Lower lobe of right lung (tissue), 2 donors: ENCODE measurements around the gene TALDO1. TPM values are rescaled to one million over a fixed set of nuclear protein-coding genes. Genes with fewer than 3 reads are reported as not detected.

Source experiments
- ATAC-seq, 2 donors: fragments of 200-7000 bp; cut with Tn5 transposase; one replicate each; pipeline ENCODE4 v1.9.1; 2020 to 2022; ENCODE audit warnings: mild to moderate bottlenecking in 2 of 2, moderate library complexity in 2 of 2
- DNase-seq: peaks from one replicate; pipeline ENCODE4 v3.0.0-alpha.2; 2020
- H3K27ac ChIP-seq: fragments of 200-600 bp; one replicate; pipeline ENCODE4 v1.8.0; 2022
- H3K27me3 ChIP-seq: fragments of 200-600 bp; one replicate; pipeline ENCODE4 v1.8.0; 2022; ENCODE audit warnings: low read depth
- H3K36me3 ChIP-seq: fragments of 200-600 bp; one replicate; pipeline ENCODE4 v1.8.0; 2022; ENCODE audit warnings: mild to moderate bottlenecking
- H3K4me1 ChIP-seq: fragments of 200-600 bp; one replicate; pipeline ENCODE4 v1.8.0; 2022
- H3K4me3 ChIP-seq: fragments of 200-600 bp; one replicate; pipeline ENCODE4 v1.8.0; 2022; ENCODE audit warnings: mild to moderate bottlenecking
- H3K9me3 ChIP-seq: fragments of 200-600 bp; one replicate; pipeline ENCODE4 v1.8.0; 2022
- CTCF ChIP-seq: fragments of 200-600 bp; IDR thresholded peaks from one replicate; pipeline ENCODE4 v1.8.0; 2022; ENCODE audit warnings: antibody characterized with exemption, mild to moderate bottlenecking
- intact Hi-C: fragments of 100-400 bp; cut with DNase I; formaldehyde crosslinking; loops from one replicate; pipeline ENCODE4 v1.11.0; 2022
- total RNA-seq: library from RNA; stranded (reverse); fragmentation: NEBNext Ultra II Directional; extraction: Animal tissue kit (Norgen Biotek cat#: 25700); gene quantifications from one replicate; pipeline ENCODE4 v1.2.1, GENCODE V29; 2021
- donor health status: DM: no; HTN: yes; CAD: no; lungs with severe emphysema.

The TALDO1 gene
- total RNA-seq, 1 donor from 2014 or later: 218 TPM

DNA sequence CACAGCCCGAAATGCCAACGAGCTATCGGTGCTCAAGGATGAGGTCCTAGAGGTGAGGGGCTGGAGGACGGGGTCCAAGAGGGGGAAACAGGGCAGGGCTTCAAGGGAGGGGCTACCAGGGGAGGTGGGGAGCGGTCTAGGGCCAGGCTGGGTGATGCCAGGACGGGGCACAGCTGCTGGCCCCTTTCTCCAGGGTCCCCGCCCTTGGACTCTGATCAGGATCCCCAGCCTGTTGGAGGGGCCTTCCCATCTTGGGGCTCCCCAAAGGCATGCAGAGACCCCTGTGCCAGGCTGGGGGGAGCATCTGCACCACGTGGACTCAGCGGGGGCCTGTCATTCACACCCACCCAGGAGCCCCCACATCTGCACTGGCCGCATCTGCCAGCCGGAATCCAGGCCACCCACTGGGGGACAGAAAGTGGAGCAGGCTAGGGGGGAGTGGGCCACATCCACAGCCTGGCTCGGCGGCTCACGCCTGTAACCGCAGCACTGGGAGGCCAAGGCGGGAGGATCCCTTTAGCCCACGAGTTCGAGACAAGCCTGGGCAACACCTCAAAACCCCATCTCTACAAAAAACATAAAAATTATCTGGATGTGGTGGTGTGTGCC is 22.4 kb upstream of the TALDO1 start:
- H3K27ac ChIP-seq: no peak overlapping the region
- intact Hi-C loops: loop anchor here (10.0 kb wide), 1 partner anchor 60 kb away; no protein-coding TSS in a partner anchor
- ATAC-seq (no peak), DNase-seq (no peak)
- peaks cover 56% of the 10 kb centered on the region for H3K27me3 ChIP-seq
- peaks cover 30% of the 10 kb centered on the region for H3K36me3 ChIP-seq
- peaks cover 46% of the 10 kb centered on the region for H3K4me1 ChIP-seq
- no peak for TF ChIP-seq CTCF
- H3K4me3 ChIP-seq: no peak overlapping the region
- no peaks in the 10 kb centered on the region for H3K9me3 ChIP-seq

DNA sequence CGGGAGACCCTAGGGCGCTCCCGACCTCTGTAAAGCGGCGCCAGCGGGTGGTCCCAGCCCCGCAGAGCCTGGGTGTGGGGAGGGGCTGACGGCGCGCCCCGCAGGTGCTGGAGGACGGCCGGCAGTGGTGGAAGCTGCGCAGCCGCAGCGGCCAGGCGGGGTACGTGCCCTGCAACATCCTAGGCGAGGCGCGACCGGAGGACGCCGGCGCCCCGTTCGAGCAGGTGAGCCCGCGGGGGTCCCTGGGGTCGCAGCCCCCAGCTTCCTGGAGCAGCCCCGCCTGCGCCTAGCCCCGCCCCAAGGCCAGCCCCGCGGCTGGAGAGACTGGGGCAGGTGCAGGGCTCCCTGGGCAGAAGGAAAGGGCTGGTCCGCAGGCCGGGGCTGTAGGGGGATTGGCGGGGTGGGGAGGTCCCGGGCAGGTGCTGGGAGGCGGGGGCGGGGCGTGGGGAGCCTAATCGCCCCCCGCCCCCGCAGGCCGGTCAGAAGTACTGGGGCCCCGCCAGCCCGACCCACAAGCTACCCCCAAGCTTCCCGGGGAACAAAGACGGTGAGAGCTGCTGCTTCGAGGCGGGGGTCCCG is 21.6 kb upstream of the TALDO1 start:
- intact Hi-C loops: loop anchor here (10.0 kb wide), 1 partner anchor 61 kb away; no protein-coding TSS in a partner anchor
- no peaks in the 10 kb centered on the region for H3K9me3 ChIP-seq
- DNase-seq (no peak), ATAC-seq (no peak)
- H3K27me3 ChIP-seq: peaks cover 48% of the 10 kb centered on the region
- peak overlapping the region; percentile 38 for H3K4me3 ChIP-seq
- H3K27ac ChIP-seq: peak overlapping the region; percentile 41
- no peak for TF ChIP-seq CTCF
- peaks cover 28% of the 10 kb centered on the region for H3K36me3 ChIP-seq
- peaks cover 45% of the 10 kb centered on the region for H3K4me1 ChIP-seq

DNA sequence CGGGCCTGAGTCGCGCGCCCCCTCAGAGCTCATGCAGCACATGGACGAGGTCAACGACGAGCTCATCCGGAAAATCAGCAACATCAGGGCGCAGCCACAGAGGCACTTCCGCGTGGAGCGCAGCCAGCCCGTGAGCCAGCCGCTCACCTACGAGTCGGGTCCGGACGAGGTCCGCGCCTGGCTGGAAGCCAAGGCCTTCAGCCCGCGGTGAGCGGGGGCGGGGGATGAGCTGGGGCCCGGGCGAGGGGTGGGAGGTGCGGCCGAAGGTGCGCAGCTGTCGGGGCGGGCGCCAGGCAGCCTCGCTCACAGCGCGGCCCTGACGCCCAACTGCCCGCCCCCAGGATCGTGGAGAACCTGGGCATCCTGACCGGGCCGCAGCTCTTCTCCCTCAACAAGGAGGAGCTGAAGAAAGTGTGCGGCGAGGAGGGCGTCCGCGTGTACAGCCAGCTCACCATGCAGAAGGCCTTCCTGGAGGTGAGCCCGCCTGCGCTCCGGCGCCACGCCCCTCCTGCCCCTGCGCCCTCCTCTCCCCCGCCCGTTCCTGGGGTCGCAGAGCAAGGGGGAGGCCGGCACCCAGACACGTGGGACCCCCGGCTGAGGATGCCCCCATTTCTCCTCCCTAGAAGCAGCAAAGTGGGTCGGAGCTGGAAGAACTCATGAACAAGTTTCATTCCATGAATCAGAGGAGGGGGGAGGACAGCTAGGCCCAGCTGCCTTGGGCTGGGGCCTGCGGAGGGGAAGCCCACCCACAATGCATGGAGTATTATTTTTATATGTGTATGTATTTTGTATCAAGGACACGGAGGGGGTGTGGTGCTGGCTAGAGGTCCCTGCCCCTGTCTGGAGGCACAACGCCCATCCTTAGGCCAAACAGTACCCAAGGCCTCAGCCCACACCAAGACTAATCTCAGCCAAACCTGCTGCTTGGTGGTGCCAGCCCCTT is 20.7 kb upstream of the TALDO1 start:
- intact Hi-C loops: loop anchor here (10.0 kb wide), 1 partner anchor 62 kb away; no protein-coding TSS in a partner anchor
- Histone ChIP-seq H3K27me3 (peaks cover 40% of the 10 kb centered on the region), H3K36me3 (peaks cover 21% of the 10 kb centered on the region), H3K9me3 (no peaks in the 10 kb centered on the region), H3K27ac (peak overlapping the region; percentile 53), H3K4me1 (peaks cover 38% of the 10 kb centered on the region), H3K4me3 (peak overlapping the region; percentile 38)
- ATAC-seq (peak in 1 of 2 donors; percentile 3), DNase-seq (peak; percentile 83)
- no peak for TF ChIP-seq CTCF

DNA sequence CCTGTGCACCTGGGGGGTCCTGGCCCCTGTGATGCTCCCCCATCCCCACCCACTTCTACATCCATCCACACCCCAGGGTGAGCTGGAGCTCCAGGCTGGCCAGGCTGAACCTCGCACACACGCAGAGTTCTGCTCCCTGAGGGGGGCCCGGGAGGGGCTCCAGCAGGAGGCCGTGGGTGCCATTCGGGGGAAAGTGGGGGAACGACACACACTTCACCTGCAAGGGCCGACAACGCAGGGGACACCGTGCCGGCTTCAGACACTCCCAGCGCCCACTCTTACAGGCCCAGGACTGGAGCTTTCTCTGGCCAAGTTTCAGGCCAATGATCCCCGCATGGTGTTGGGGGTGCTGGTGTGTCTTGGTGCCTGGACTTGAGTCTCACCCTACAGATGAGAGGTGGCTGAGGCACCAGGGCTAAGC is 20.0 kb upstream of the TALDO1 start:
- H3K4me3 ChIP-seq: no peak overlapping the region
- ATAC-seq (no peak), DNase-seq (no peak)
- H3K4me1 ChIP-seq: peaks cover 31% of the 10 kb centered on the region
- H3K27ac ChIP-seq: peak overlapping the region; percentile 53
- H3K36me3 ChIP-seq: peaks cover 17% of the 10 kb centered on the region
- intact Hi-C loops: loop anchor here (10.0 kb wide), 1 partner anchor 62 kb away; no protein-coding TSS in a partner anchor
- H3K27me3 ChIP-seq: peaks cover 32% of the 10 kb centered on the region
- no peak for TF ChIP-seq CTCF
- H3K9me3 ChIP-seq: no peaks in the 10 kb centered on the region
